Stimulated activated CD4-positive, alpha-beta T cell treated with anti-CD3 and anti-CD28 coated beads, TNF-alpha, amount 100 ng/mL, for 1 hour (primary cell): ENCODE measurements around the gene PDE4D.

ENCODE experiments used
- DNase-seq, 3 donors: peaks; one replicate each; pipeline ENCODE4 v3.0.0-alpha.2; 2020; ENCODE audit warnings: low read depth in 3 of 3, low spot score in 1 of 3

Gene PDE4D

DNA sequence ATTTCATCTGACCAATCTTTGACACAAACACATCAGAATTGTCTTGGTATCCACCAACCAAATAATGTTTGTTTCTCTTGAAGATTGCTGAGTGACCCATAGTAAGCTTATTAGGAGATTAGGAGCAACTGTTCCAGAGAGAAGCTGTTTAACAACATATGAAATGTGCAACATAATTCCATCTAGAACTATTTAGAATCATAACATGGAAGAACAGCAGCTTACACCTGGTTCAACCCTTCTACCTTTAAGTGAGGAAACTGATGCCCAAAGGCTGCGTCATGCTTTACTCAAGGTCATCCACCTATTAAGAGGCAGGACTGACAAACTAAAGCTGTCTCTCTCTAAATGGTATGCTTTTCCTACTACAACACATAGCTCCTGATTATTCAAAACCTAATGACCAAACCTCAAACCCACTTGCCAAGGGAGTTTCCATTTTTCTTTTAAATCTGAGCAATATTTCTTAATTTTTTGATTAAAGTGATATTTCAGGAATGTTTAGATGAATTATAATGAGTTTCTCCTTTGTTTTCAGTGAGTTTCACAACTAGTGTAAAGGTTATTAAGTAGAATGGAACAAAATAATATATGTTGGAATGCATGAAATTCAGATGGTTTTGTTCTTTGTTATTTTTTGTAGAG, 764.8 kb downstream of the PDE4D start:
- no peak for DNase-seq

DNA sequence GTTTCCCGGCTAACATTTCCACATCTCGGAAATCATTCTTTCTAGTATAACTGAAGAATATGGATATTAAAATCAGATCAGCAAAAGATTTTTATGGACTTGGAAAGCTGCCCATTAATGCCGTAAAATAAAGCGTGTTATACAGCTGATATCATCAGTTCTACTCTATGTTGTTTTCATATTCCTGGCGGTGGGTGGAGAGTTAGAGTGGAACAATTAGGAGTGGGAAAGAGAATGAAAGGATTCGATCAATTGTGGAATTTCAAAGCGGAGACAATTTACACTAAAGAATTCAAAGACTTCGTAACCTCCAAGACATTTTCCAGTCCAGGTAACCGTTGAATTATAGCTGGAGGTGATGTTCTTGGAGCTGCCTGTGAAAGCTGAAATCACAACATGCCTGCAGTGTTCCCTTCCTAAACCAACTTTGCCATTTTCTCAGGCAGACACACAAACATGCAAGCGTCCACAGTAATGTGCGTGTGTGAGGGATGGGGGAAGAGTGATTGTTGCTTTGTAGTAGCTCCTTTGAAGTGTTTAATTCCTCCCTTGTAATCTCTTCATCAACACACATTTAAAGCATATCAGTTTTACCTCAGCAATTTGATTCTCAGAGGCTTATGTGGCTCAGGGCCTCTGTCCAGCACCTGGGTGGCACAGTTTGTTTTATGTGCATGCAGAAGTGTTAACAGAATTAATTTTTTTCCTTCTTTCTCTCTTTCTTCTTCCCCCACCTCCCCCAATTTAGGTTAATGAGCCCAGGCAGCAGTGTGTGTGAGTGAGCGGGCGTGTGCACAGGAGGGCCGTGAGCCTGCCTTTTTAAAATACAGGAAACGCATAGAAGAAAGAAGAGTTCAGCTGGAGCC, 766.6 kb downstream of the PDE4D start:
- no peak for DNase-seq

GRCh38 chr5:59126016-59126707, 767.4 kb downstream of the PDE4D start:
- DNase-seq: no peak

GRCh38 chr5:59125011-59125961, 768.2 kb downstream of the PDE4D start:
- DNase-seq: no peak

GRCh38 chr5:59123595-59124561, 769.6 kb downstream of the PDE4D start:
- DNase-seq: no peak

DNA sequence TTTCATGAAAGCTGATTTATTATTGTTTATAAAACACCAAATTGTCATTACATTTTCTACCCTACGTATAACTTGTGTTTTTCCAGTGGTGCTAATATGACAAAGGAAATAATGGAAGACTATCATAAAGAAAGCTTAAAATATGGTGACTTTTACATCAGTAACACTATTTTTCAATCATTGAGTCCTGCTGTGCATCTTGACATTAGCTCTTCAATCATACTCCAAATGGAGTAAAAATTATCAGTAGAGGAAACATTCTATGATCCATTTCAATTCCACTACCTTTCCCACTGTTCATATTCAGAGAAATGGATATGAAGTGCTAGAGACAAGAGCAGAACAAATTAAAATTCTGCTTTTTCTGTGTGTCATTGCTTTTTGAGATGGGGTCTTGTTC, 774.0 kb downstream of the PDE4D start:
- no peak for DNase-seq

GRCh38 chr5:59117320-59117719, 776.2 kb downstream of the PDE4D start:
- DNase-seq: no peak

- no peak for DNase-seq
These were observed 777.2 kb downstream of the PDE4D start for GRCh38 chr5:59116231-59116865.

DNA sequence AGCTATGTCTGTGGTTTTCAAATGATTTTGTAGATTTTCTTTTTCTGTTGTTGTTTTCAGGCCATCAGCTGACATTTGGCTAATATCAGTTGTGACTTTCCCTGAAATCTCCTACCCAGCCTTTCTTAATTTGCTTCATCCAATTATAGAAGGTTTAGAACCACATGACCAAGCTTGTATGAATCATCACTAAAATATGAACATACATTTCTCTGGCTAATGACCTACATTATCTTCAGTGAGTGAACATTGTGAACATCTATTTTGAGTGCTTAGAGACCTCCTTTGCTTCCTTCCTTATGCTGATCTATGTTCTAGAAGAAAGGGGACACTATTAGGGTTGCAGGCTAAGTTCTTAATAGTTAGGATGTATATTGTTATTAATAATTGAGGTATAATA, 778.2 kb downstream of the PDE4D start:
- DNase-seq: no peak

GRCh38 chr5:59109383-59109782, 784.1 kb downstream of the PDE4D start:
- no peak for DNase-seq

- no peak for DNase-seq
These were observed 785.8 kb downstream of the PDE4D start for GRCh38 chr5:59107692-59108091.

DNA sequence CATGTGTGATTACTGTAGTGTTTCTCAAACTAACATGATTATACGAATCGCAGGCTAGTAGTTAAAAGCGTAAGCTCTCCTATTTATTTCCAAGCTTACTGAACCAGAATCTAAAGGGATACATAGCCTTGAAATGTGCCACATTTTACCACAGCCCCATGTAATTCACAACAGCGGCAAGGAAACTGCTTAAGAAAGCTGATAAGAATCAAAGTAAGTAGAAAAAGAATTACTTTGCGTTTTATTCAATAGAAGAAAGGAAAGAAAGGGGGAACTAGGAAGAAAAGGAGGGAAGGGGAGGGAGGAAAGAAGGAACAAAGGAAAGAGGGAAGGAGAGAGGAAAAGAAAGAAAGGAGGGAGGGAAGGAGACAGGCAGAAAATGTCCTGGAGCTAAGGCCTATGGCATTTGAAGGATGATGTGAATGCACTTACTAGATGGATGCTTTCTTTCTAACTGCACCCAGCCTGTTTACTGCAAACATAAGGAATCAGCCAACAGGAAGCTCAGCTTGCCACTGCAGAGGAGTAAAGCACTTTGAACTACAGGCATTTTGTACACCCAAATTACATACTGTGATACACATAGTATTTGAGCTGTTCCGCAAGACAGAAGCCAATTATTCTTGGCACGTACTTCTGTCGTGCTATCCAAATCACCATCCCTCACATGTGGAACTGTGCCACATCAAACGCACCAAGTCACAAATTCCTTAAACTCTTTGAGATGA, 789.0 kb downstream of the PDE4D start:
- no peak for DNase-seq

GRCh38 chr5:59103303-59103702, 790.2 kb downstream of the PDE4D start:
- no peak for DNase-seq

- no peak for DNase-seq
These were observed 791.1 kb downstream of the PDE4D start for GRCh38 chr5:59102437-59102836.

- DNase-seq: no peak
These were observed 792.7 kb downstream of the PDE4D start for GRCh38 chr5:59100875-59101274.

DNA sequence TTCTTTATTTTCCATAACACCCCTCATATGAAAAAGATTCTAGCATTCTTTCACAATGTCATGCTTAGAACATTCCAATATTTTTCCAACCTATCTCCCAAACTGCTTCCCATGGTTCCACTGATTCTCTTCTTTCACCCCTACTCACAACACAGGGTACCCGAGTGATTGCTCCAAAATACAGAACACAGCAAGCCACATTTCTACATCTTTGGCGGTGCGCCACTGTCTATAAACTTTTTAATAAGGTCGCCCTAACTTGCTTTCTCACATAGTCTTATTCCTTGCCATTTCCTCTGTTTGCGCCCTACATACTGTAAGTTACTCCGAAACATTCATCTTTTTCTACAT, 793.6 kb downstream of the PDE4D start:
- DNase-seq: no peak

DNA sequence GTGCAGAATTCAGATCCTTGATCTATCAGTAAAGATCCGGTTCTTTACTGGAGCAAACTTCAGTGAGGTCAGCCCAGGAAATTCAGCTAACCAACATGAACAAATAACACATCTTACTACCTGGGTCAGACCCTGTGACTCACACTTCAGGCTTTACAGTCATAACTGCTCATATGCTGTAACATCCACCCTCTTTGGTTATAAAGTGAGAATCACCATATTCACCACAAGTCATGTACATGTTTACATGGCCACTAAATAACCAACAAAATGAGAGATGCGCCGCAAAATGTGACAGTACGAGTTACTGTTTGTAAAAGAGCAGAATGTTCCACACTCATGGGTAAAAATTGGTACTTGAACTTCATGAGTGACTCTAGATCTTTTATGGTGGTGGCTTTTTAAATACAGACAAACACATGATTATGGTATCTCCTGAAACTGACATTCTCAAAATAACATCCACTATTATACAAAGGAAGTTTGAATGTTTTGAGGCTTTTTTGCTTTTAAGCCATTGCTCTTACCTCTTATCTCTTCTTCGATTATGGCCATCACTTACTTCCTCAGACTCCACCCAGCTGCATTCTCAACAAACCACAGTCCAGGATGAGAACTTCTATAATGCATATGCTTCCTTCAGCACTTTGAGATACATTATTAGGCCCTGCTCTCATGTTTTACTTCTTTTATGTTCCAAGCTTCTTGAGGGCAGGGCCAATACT, 794.1 kb downstream of the PDE4D start:
- no peak for DNase-seq

- no peak for DNase-seq
These were observed 794.8 kb downstream of the PDE4D start for GRCh38 chr5:59098743-59099142.
